ENCODE results near the gene MIER2. TPM values are rescaled to one million over a fixed set of nuclear protein-coding genes. Genes with fewer than 3 reads are reported as not detected.
"Not testable (repeated sequence)": the region's sequence is repeated elsewhere in the genome, so short reads cannot be mapped to it uniquely, and the experiment has no call there.

The MIER2 gene
- total RNA-seq, 1 donor from 2014 or later = 20.1 TPM

DNA sequence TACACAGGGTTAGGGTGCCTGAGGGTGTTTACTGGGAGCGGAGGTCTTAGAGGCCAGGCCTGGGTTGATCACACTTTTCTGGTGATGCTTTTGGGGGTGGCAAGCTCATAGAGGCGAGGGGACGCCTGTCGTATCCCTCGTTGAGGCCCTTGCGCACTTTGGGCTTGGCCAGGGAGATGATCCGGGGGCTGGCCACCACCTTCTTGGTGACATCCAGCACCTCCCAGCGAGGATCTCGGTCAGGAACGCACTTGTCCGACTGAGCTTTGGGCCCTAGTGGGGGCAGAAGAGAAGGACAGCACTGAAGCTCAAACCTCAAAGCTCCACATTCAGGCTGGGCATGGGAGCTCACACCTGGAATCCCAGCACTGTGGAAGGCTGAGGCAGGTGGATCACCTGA lies 17.6 kb upstream of the MIER2 start:
- no peak for DNase-seq (ENCODE audit: low read depth, low spot score)

DNA sequence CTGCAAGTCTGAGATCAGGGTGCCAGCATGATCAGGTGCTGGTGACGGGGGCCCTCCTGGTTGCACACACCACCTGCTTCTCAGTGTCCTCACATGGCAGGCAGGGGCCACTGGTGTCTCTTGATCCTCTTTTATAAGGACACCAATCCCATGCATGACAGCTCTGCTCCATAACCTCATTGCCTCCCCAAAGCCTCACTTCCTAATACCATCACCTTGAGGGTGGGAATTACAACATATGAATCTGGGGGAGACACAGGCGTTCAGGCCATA lies 15.0 kb upstream of the MIER2 start:
- no peak for DNase-seq (ENCODE audit: low read depth, low spot score)

DNA sequence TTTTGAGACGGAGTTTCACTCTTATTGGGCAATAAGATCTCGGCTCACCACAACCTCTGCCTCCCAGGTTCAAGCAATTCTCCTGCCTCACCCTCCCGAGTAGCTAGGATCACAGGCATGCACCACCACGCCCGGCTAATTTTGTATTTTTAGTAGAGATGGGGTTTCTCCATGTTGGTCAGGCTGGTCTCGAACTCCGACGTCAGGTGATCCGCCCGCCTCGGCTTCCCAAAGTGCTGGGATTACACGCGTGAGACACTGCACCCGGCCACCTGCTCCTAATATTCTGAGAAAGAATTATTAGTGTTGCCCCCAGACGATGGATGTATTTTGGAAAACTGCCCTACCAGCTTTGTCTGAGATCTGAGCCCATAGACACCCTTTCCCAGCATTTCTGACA lies 10.9 kb upstream of the MIER2 start:
- DNase-seq (ENCODE audit: low read depth, low spot score) = not testable (repeated sequence)

DNA sequence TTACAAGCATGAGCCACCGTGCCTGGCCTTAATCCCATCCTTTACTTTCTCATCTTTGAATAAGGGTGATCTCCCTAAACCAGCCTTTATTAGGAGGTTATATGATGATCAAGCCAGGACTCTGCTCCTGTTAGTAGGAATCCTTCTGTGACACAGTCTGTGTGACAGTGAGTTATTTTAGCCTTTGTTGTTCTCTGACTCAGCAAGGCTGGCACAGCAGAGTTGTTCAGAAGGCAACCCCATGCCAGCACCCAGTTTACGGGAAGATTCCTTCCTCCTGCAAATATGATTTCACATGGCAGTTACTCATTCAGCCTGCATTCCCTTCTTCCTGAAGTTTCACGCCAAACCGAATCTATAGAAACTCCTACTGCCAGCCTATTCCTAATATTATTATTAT lies 10.5 kb upstream of the MIER2 start:
- no peak for DNase-seq (ENCODE audit: low read depth, low spot score)

DNA sequence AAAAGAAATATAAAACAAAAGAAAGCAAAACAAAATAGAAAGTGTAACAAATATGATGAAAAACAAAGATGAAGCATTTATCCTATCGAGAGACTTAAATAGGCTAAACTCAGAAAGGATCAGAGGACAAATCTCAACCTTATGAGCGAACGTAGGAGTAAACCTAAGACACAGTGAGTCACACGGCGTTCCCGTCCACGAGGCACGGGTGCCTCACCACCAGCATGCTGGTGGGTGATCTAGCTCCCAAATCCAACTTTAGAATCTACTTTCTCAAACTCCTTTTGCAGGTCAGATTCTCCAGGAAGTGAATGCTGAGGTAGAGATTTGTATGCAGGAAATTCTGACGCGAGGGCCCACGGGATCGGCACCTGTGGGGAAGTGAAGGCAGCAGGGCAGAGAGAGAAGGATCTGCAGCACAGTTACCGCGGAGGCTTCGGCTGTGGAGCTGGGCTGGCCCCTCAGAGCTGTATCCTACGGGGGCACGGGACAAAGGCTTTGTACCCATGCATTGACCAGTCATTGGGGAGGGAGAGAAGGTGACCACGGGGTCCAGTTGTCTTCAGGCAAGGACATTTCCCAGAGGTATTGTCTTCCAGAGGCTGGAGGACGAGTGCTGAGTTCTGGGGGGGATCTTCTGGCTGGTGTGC lies 7.5 kb upstream of the MIER2 start:
- DNase-seq (ENCODE audit: low read depth, low spot score) = no peak

DNA sequence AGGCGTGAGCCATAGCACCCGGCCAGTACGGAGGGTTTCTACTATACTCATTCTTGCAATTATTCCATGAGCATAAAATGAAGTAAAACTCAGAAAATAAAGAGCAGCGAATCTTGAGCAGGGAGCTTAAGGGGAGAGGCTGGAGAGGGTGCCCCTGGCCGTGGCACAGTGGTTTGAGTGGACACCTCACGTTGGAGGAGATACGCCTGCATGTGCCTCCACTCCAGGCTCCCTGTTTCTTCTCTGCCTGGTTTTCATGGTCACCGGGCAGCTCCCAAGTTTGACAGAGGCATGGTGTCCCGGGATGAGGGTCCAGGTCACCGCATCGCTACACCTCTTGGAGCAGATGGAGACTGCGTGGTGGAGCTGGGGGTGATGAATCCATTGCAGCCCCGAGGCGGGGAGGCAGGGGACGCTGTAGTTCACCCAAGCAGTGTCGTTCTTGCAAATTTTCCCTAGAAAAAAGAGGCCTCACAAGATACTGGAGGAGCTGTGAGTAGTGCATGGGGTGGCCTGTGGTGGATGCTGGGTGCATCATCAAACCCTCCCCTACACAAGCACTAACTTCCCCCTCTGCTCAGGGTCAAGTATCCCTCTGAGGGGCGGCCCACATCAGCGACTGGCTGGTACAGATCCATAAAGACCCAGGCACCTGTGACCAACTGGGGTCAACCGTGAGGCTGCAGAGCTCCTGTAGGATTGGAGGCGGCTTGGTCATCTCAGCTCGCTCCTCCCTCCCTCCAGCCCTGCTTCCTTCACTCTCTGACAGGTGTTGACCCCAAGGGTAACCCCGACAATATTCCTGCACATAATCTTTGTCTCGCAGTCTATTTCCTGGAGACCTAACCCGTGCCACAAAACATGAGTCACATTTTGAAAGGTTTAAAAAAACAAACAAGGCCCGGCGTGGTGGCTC lies 3.6 kb upstream of the MIER2 start:
- DNase-seq (ENCODE audit: low read depth, low spot score) = peak; percentile 81

DNA sequence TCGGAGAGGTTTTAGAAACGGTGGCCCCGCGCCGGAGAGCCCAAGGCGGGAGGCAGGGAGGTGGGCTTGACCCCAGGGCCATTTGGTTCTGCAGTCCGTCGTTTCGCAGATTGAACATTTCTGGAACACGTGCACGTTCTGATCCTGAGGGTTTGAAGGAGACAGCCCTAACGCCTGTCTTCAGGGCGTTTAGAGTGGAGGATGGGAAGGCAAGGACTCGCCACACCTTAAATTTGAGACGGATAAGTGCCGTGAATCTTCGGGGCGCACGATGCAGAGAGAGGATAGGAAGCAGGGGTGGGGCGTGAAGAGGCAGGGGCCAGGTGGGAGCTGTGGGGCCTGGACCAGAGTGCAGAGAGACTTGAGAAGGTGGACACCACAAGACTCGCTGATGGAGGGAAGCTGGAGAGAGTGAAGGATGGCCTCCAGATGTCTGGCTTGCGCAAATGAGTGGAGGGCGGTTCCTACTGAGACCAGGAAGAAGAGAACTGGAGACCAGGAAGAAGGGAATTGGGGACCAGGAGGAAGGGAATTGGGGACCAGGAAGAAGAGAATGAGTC lies 804 bp upstream of the MIER2 start:
- no peak for DNase-seq (ENCODE audit: low read depth, low spot score)

DNA sequence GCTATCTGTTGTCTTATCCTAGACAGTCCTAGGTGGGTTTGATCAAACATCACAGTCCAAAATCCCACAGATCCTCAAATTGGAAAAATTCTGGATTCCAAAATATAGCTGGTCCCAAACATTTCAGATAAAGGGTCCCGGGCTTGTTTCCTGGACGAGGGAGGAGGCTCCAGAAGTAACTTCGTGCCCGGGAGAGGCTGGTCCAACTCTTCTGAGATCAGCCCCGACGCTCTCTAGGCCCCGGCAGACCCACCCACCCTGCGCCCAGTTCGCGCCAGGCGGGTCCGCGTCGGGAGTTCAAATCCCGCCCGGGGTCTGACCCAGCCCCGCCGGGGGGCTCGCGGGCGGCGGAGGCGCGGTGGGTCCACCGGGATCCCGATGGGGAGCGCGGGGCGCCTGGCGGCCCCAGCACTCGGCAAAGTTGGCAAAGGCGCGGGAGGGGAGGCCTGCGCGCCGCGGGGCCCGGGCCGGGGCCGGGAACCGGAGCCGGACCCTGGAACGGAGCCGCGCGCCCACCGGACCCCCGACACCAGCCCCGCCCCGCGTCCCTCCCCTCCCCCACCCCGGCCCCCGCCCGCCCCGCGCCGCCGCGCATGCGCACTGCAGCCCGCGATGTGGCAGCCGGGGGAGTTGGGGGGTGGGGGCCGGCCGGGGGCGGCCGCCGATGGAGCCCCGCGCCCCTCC lies 513 bp downstream of the MIER2 start:
- no peak for DNase-seq (ENCODE audit: low read depth, low spot score)

DNA sequence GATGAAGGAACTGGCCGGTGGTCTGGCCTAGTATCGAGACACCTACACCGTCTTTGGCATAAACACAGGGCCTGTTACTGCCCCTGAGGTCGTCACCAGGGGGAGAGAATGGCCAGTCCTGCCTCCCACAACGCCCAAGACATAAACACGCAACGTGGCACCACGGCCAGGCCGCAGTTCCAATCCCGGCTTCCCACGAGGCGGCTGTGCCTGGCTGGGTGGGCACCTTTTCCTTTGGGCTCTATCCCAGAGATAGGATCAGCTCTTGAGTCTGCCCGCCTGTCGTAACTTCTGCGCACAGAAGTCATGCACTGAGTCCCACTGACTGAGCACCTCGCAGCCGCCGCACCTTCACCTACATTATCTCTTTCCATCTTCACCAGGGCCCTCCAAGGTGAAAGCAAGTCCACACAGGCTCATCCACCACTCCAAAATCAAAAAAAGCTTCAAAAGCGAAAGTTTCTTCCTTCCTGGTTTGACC lies 1.1 kb downstream of the MIER2 start:
- DNase-seq (ENCODE audit: low read depth, low spot score) = no peak

DNA sequence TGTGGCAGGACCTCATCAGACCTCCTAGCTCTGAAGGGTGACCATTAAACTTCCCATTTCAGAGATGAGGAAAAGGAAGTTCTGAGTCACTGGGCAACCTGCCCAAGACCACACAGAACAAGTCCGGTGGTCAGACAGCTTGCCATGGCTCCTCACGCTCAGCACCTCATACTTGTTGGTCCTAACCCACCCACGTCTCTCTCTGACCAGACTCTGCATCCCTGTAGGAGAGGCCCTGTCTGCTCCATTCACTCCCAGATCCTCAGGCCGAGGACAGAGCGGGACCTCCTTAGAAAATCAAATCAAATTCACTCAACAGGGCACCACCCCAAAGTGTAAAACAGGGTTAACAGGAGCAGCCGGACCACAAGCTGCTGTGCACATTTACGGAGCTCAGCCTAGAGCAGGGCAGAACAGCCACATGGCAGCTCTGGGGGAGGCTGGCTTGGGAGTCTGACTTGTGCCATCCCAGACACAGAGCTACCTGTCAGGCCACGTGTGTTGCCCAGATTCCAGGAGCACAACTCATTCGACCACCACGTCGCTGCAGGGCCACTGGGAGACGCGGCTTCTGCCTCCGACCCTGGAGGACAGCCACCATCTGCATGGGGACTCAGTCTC lies 1.7 kb downstream of the MIER2 start:
- peak; percentile 88 for DNase-seq (ENCODE audit: low read depth, low spot score)

DNA sequence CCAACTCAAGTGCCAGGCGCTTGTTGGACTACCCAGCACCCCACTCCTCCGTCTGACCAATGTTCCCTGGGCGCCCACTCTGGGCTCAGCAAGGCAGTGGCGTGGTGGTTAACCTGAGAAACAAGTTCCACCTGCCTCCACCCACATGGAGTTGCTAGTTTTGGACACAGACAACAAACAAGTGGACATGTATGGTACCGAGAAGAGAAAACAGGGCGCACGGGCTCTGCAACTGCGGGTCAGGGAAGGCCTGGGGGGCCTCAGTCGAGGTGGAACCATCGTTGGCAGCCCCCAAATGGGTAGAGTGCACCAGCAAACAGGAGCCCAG lies 2.5 kb downstream of the MIER2 start:
- no peak for DNase-seq (ENCODE audit: low read depth, low spot score)

DNA sequence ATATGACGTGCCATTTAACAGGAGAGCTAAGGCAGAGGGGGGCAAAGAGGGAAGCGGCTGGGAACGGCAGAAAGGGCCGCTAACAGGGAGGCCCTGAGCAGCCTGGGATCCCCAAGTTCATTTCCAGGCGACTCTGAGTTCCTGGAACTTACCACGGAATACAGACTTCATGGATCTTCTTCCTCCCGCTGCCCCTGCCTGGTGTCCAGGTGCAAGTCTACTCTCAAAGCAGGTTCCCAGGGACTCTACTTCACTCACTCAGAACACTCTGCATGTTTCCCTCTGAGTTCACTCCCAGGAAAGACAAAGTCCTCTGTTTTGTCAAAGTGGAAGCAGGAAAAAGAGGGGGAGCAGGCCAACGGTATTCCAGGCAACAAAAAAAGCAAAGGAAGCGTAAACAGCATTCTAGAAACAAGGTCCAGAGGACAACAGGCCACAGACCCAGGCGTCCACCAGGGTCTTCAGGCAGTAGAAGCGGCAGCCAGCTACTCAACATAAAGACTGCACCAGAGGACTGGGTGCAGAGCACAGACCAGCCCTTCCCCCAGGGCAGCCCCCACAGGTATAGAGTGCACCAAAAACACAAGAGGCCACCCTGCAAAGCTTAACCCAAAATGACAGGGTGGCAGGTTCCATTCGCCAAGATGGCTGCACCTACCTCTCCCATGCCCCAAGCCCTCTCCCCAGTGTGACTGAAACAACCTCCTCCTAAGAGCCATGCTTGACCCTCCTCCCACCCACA lies 3.0 kb downstream of the MIER2 start:
- no peak for DNase-seq (ENCODE audit: low read depth, low spot score)

DNA sequence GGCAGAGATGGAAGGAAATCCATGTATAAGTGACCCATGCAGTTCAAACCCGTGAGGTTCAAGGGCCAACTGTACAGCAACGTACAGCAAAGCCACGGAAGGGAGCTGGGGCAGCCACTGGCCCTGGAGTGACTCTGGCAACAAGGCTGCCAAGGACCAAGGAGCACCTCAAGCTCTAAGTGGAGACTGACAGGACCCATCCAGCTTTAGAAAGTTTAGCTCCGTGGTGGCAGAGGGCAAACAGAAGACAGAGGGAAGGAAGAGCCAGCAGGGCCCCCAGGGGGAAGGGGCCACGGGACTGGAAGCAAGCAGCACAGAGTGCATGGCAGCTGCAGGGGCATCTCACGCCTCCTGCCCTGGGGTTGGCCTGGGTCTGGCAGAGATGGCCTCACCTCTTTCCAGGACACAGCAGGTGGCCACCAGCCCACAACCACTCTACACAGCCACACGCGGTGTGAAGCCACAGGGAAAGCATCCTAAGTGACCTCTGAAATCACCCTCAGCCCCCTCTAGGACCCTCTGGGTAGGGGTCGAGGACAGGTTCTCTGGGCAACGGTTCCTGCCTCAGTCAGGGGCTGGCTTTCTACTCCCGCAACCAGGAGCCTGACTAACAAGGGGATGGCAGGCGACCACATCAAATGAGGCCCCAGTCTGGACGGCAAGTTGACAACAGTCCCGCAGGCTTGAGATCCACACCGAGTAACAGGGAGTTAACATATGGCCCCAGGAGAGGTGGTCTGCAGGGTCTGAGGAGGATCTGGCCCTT lies 3.8 kb downstream of the MIER2 start:
- no peak for DNase-seq (ENCODE audit: low read depth, low spot score)

DNA sequence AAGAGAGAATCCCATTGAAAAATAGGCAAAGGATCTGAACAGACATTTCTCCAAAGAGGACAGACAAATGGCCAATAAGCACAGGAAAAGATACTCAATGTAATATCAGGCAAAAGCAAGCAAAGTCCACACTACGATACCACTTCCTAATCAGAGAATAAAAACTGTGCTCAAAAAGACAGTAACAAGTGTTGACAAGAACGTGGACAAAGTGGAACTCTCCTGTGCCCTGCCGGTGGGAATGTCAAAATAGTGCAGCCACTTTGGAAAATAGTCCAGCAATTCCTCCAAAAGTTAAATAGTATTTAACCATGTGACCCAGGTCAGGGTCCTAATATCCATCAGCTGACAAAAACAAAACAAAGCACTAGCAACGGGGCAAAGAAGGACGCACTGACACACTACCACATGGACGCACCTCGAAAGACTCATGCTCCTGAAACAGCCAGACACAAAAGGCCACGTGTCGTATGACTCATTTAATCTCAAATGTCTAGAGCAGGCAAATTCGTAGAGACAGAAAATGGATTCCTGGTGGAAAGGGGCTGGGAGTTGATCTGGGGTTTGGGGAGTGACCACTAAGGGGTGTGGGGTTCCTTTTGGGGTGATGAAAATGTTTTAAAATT lies 5.2 kb downstream of the MIER2 start:
- DNase-seq (ENCODE audit: low read depth, low spot score) = no peak

DNA sequence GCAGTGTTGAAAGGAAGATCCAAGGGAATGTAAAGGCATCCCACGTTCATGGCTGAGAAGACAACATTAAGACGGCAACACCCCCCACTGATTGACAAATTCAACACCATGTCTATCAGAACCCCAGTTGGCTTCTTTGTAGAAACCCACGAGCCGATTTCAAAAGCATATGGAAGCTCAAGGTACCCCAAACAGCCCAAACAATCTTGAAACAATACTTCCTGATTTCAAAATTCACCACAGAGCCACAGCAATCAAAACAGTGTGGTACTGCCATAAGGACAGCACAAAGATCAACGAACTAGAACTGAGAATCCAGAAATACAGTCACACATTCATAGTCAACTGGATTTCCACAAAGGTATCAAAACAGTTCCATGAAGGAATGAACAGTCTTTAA lies 6.2 kb downstream of the MIER2 start:
- DNase-seq (ENCODE audit: low read depth, low spot score) = no peak

DNA sequence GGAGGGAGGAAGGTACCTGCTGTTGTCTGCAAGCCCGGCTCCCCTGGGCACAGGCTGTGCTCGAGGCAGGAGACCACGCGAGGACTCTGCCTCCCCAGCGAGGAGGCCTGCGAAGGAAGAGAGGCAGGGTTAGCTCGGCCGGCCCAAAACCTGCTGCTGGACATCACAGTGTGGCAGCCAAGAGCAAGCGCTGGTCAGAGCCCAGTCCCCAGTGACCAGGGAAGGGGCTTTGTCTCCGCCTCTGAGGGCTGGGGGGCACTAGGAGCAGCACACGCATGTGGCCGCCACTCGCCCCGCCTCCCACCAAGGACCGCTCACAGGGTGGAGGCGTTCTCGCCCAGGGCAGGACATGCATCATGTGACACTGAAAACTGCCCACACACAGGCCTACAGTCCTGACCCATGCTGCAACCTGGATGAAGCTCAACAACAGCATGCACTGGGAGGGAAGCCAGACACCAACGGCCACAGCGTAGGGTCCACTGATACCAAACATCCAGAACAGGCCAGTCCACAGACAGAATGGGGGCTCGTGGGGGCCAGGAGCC lies 8.5 kb downstream of the MIER2 start:
- DNase-seq (ENCODE audit: low read depth, low spot score) = no peak

DNA sequence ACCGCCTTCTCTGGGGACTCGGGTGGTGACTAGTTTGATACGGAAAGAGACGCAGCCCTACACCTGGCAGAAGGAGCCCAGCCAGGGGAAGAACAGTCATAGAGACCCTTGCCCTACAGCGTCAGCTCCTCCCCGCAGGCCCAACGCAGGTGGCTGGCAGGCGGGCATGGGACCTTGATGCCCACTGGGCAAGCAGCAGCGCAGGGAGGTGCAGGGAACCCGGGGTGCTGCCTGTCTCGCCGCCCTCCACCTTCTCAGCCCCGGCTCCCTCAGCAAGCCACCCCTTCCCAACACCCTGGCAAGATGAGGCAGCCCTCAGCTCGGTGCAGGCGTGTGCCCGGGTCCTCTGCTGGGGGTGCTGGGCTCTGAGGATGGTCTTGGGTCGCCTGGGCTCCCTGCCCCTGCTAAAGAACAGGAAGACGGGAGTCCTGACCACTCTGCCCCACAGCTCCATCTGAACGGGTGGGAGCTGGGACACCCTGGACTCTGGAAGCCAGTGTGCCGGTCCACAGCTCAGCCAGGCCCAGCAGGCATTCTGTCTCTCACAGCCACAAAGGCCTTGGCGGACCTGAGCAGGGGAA lies 9.0 kb downstream of the MIER2 start:
- no peak for DNase-seq (ENCODE audit: low read depth, low spot score)

DNA sequence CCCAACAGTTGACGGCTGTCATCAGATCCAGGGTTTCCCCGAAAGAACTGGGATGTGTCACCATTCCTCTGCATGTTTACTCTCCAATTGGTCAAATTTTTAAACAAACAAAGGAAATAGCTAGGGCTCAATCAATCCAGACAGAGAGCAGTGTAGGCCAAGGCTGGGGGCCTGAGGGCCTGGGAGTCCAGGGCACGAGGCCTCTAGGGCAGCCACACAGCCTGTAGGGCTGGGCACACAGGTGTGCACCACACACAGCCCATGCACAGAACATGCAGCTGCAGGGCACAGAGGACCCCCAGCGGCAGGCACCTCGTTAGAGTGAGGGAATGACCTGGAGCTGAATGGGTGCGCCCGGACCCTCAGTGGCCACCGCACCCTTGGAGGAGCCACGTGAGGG lies 9.5 kb downstream of the MIER2 start:
- no peak for DNase-seq (ENCODE audit: low read depth, low spot score)
